H1 (cell line): ENCODE results near the gene CYBA. TPM values are rescaled to one million over a fixed set of nuclear protein-coding genes. Genes with fewer than 3 reads are reported as not detected.
A peak's percentile ranks its signal among the peaks of the same experiment; 100 is the strongest.

ENCODE experiments used
- BCL11A ChIP-seq, 2 experiments: IDR thresholded peaks; one replicate each; pipeline ENCODE4 v1.6.1; 2011; ENCODE audit warnings: low read depth in 2 of 2, low read length in 2 of 2, mild to moderate bottlenecking in 2 of 2
- CBX5 ChIP-seq: fragments of 300-800, 300-1000 bp; sonication (generic); IDR thresholded peaks from 2 replicates; pipeline ENCODE4 v1.7.1; 2016; ENCODE audit warnings: antibody characterized with exemption, low read length, low read depth
- CHD2 ChIP-seq: IDR thresholded peaks from 2 replicates; pipeline ENCODE4 v1.6.1; 2012; ENCODE audit warnings: low read length, improper control_type of control experiment
- CREB1 ChIP-seq: IDR thresholded peaks from 2 replicates; pipeline ENCODE4 v1.6.1; 2012; ENCODE audit warnings: inconsistent platforms
- EP300 ChIP-seq, 2 experiments: IDR thresholded peaks; 1 replicate in 1 of 2; 2 replicates in 1 of 2; pipeline ENCODE4 v1.6.1; 2011 to 2012; ENCODE audit warnings: low read depth in 2 of 2, low read length in 2 of 2, mild to moderate bottlenecking in 2 of 2, borderline replicate concordance in 1 of 2, inconsistent platforms in 1 of 2, moderate library complexity in 1 of 2
- FOSL1 ChIP-seq: IDR thresholded peaks from 2 replicates; pipeline ENCODE4 v1.6.1; 2011; ENCODE audit warnings: mild to moderate bottlenecking, low read depth, low read length, moderate library complexity; ENCODE audit not compliant: insufficient read depth
- JUN ChIP-seq: IDR thresholded peaks from 2 replicates; pipeline ENCODE4 v1.6.1; 2011; ENCODE audit warnings: low read depth, mild to moderate bottlenecking, improper control_type of control experiment, low read length
- KDM1A ChIP-seq: fragments of 200-600, 300-600 bp; sonication (generic); IDR thresholded peaks from 2 replicates; pipeline ENCODE4 v1.7.1; 2016; ENCODE audit warnings: mild to moderate bottlenecking, low read length, borderline replicate concordance
- KDM5A ChIP-seq: fragments of 200-600 bp; IDR thresholded peaks from 2 replicates; pipeline ENCODE4 v1.7.1; 2012; ENCODE audit warnings: mild to moderate bottlenecking, low read length, inconsistent platforms, mixed read lengths
- MAFK ChIP-seq: IDR thresholded peaks from 2 replicates; pipeline ENCODE4 v1.6.1; 2012; ENCODE audit warnings: low read depth, mild to moderate bottlenecking, improper control_type of control experiment, low read length
- POLR2A ChIP-seq, 2 experiments: IDR thresholded peaks; 1 replicate in 1 of 2; 2 replicates in 1 of 2; pipeline ENCODE4 v1.6.1; 2011; ENCODE audit warnings: low read depth in 2 of 2, low read length in 2 of 2, mild to moderate bottlenecking in 2 of 2; ENCODE audit errors: control extremely low read depth in 1 of 2
- SP1 ChIP-seq: IDR thresholded peaks from 2 replicates; pipeline ENCODE4 v1.6.1; 2011; ENCODE audit warnings: low read depth, low read length
- SUZ12 ChIP-seq: fragments of 200-600 bp; sonication (generic); IDR thresholded peaks from 2 replicates; pipeline ENCODE4 v1.6.1; 2012; ENCODE audit warnings: mild to moderate bottlenecking, inconsistent platforms, low read length, moderate library complexity, mixed read lengths
- YY1 ChIP-seq: IDR thresholded peaks from 2 replicates; pipeline ENCODE4 v1.6.1; 2011; ENCODE audit warnings: low read depth, mild to moderate bottlenecking, low read length
- polyA plus RNA-seq, 7 experiments: library from polyadenylated mRNA; depleted of rRNA in 3 of 7; stranded (reverse) in 5 of 7; unstranded in 2 of 7; fragments of >200 nt in 5 of 7; fragments of 200-250 nt in 2 of 7; gene quantifications; 1 replicate in 5 of 7; 2 replicates in 1 of 7; 4 replicates in 1 of 7; pipeline versions ENCODE4 v1.2.1 to v1.2.3, GENCODE V29; 2011 to 2013; ENCODE audit warnings: missing spikeins in 2 of 7, mixed read lengths in 2 of 7
- total RNA-seq: library from RNA; stranded (reverse); fragmentation: NEBNext Ultra II Directional; extraction: Animal tissue kit (Norgen Biotek cat#: 25700); gene quantifications from 2 replicates; pipeline ENCODE4 v1.2.1, GENCODE V29; 2021
- TF ChIP-seq, protein P1 (sequence below): IDR thresholded peaks from 2 replicates; pipeline ENCODE4 v1.6.1; 2012; ENCODE audit warnings: inconsistent platforms
- TF ChIP-seq, protein P2 (sequence below): IDR thresholded peaks from 2 replicates; pipeline ENCODE4 v1.6.1; 2012; ENCODE audit warnings: inconsistent platforms
- TF ChIP-seq, protein P3 (sequence below): IDR thresholded peaks from 2 replicates; pipeline ENCODE4 v1.6.1; 2012; ENCODE audit warnings: low read length, inconsistent platforms

Gene CYBA
- total and polyA plus RNA-seq, 2 of the 8 experiments (the other 6 are each of a cell fraction or from before 2014, with no cell fraction given): 136 to 254 TPM

DNA sequence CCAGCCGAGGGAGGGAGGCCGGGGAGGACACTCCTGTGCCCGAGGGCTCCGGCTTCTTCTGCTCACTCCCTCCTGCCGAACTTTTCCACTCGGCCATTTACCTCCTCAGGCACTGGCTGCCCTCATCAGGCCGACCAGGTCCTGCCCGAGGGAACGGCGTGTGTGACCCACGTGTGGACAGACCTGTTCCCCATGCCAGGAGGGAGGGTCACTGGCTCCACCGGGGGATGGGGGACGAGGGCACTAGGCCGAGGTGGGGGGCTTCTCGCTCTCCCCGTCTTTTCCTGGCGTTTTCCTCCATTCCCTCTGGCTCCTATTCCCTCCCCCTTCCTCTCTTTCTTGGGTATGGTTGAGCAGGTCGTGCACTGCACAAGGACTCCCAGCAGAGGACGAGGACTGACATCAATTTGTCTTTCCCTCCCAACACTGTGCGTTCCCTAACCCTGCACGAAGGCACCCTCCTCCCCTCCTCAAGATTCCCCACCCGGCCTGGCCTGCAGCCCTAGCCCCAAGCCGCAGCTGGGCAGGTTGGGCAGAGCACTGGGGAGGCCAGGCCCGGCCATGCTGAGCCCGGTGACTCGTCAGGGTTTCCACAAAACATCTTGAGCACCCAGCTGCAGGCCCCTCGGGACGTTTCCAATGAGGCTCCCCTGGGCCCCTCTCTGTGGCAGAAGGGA is 15.7 kb downstream of the CYBA start (continued):
- TF ChIP-seq, protein P1, sequence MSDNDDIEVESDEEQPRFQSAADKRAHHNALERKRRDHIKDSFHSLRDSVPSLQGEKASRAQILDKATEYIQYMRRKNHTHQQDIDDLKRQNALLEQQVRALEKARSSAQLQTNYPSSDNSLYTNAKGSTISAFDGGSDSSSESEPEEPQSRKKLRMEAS: peak; percentile 47; the same call in 1 of the 2 replicates
- TF ChIP-seq BCL11A (IDR thresholded peaks at IDR 0.05; ENCODE audit: low read depth in 2 of 2, low read length in 2 of 2) (no peak), FOSL1 (no peak), SP1 (no peak), EP300 (IDR thresholded peaks at IDR 0.05; ENCODE audit: borderline replicate concordance in 1 of 2, low read depth in 2 of 2, low read length in 2 of 2) (no peak), KDM1A (peak; percentile 49; the same call in 1 of the 2 replicates), MAFK (no peak), KDM5A (no peak), YY1 (no peak), CHD2 (no peak), JUN (no peak), SUZ12 (no peak), CREB1 (no peak), CBX5 (no peak), POLR2A (IDR thresholded peaks at IDR 0.05; ENCODE audit: control extremely low read depth in 1 of 2, low read depth in 2 of 2, low read length in 2 of 2) (no peak)
- TF ChIP-seq, protein P2, sequence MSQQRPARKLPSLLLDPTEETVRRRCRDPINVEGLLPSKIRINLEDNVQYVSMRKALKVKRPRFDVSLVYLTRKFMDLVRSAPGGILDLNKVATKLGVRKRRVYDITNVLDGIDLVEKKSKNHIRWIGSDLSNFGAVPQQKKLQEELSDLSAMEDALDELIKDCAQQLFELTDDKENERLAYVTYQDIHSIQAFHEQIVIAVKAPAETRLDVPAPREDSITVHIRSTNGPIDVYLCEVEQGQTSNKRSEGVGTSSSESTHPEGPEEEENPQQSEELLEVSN: no peak
- TF ChIP-seq, protein P3, sequence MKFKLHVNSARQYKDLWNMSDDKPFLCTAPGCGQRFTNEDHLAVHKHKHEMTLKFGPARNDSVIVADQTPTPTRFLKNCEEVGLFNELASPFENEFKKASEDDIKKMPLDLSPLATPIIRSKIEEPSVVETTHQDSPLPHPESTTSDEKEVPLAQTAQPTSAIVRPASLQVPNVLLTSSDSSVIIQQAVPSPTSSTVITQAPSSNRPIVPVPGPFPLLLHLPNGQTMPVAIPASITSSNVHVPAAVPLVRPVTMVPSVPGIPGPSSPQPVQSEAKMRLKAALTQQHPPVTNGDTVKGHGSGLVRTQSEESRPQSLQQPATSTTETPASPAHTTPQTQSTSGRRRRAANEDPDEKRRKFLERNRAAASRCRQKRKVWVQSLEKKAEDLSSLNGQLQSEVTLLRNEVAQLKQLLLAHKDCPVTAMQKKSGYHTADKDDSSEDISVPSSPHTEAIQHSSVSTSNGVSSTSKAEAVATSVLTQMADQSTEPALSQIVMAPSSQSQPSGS: no peak
- TF ChIP-seq, all 59 proteins: peak for 3
